Naive thymus-derived CD8-positive, alpha-beta T cell (primary cell): ENCODE results near the gene MITF. TPM values are rescaled to one million over a fixed set of nuclear protein-coding genes. Genes with fewer than 3 reads are reported as not detected.
"Not testable (repeated sequence)": the region's sequence is repeated elsewhere in the genome, so short reads cannot be mapped to it uniquely, and the experiment has no call there.

Experiments used
- ATAC-seq, 2 donors: fragments of 150-1000 bp; cut with Tn5 transposase in 1 of 2; sonication (Bioruptor Pico), chemical (Tn5 transposase) in 1 of 2; 1 replicate in 1 of 2; 2 replicates in 1 of 2; pipeline ENCODE4 v1.10.0; 2021; ENCODE audit warnings: mild to moderate bottlenecking in 2 of 2, moderate library complexity in 2 of 2
- POLR2A ChIA-PET: fragments of 350-600 bp; sonication (Branson Sonifier 250); formaldehyde crosslinking; loops from one replicate; lab custom pipeline; 2021; ENCODE audit warnings: antibody characterized with exemption; lab: Charles Lee
- DNase-seq, 10 donors: peaks; one replicate each; pipeline versions ENCODE4 v3.0.0 to v3.0.0-alpha.2; 2020 to 2022
- H3K27ac Mint-ChIP-seq, 10 donors: one replicate each; pipeline ENCODE4 v1.8.0; 2020 to 2022; ENCODE audit warnings: mild to moderate bottlenecking in 10 of 10, mixed read lengths in 10 of 10, moderate library complexity in 4 of 10, inconsistent platforms in 1 of 10
- H3K27me3 Mint-ChIP-seq, 5 donors: one replicate each; pipeline ENCODE4 v1.8.0; 2021 to 2022; ENCODE audit warnings: mixed read lengths in 5 of 5
- H3K36me3 Mint-ChIP-seq, 3 donors: one replicate each; pipeline ENCODE4 v1.8.0; 2020 to 2022; ENCODE audit warnings: mixed read lengths in 3 of 3, mild to moderate bottlenecking in 2 of 3, inconsistent platforms in 1 of 3
- H3K4me1 Mint-ChIP-seq, 4 donors: one replicate each; pipeline ENCODE4 v1.8.0; 2021 to 2022; ENCODE audit warnings: mixed read lengths in 4 of 4
- H3K4me3 Mint-ChIP-seq, 10 donors: one replicate each; pipeline ENCODE4 v1.8.0; 2020 to 2022; ENCODE audit warnings: mild to moderate bottlenecking in 10 of 10, mixed read lengths in 10 of 10, moderate library complexity in 6 of 10, inconsistent platforms in 1 of 10
- H3K9me3 Mint-ChIP-seq, 9 donors: one replicate each; pipeline ENCODE4 v1.8.0; 2020 to 2022; ENCODE audit warnings: mixed read lengths in 9 of 9, mild to moderate bottlenecking in 3 of 9, inconsistent platforms in 1 of 9, moderate library complexity in 1 of 9
- polyA plus RNA-seq, 3 donors: library from polyadenylated mRNA; unstranded; fragments of 300-500 nt; fragmentation: Illumina TruSeq; gene quantifications; one replicate each; pipeline ENCODE4 v1.2.3, GENCODE V29; 2021
- total RNA-seq, 8 experiments: library from RNA in 2 of 8; stranded (reverse) in 2 of 8; gene quantifications; one replicate each; pipeline ENCODE4 v1.2.3 and lab custom pipeline; 2021 to 2026

Gene MITF
- total and polyA plus RNA-seq, 5 experiments from 2014 or later: 0.23 to 0.33 TPM; not detected in 3

GRCh38 chr3:69785769-69786320 is 46.6 kb downstream of the MITF start:
- ATAC-seq (no peak), DNase-seq (no peak)
- no peak overlapping the region for H3K27ac Mint-ChIP-seq
- no peaks in the 10 kb centered on the region for H3K36me3 Mint-ChIP-seq
- POLR2A ChIA-PET: no interaction called here
- H3K4me1 Mint-ChIP-seq: no peaks in the 10 kb centered on the region
- no peak overlapping the region for H3K4me3 Mint-ChIP-seq
- H3K27me3 Mint-ChIP-seq: peaks cover 3 to 11% (median 4%) of the 10 kb centered on the region in 5 donors
- peaks cover 0 to 9% (median 0%) of the 10 kb centered on the region in 9 donors for H3K9me3 Mint-ChIP-seq

DNA sequence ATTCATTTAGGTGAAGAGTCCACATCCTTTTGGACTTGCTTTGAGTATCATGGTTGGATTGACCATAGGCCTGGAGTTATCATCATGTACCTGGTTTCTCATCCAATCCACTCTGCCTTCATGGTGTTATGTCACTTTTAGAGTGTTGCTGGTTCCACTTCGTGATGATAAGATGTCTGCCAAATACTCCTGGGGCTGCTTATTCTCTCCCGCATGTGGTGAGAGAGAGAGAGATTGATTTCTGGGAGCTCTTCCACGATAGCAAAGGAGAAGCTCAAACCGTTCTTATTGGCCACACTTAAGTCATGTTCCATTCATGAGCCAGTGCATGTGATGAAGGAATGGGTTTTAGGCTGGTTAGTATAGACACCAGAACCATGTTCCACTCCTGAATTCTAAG is 47.6 kb downstream of the MITF start:
- peaks cover 0 to 9% (median 0%) of the 10 kb centered on the region in 9 donors for H3K9me3 Mint-ChIP-seq
- H3K4me1 Mint-ChIP-seq: no peaks in the 10 kb centered on the region
- DNase-seq (no peak), ATAC-seq (no peak)
- no peak overlapping the region for H3K4me3 Mint-ChIP-seq
- peaks cover 3 to 11% (median 4%) of the 10 kb centered on the region in 5 donors for H3K27me3 Mint-ChIP-seq
- H3K36me3 Mint-ChIP-seq: no peaks in the 10 kb centered on the region
- no peak overlapping the region for H3K27ac Mint-ChIP-seq
- POLR2A ChIA-PET: no interaction called here

- Mint-ChIP-seq H3K27ac (no peak overlapping the region), H3K27me3 (peaks cover 3 to 11% (median 4%) of the 10 kb centered on the region in 5 donors), H3K4me3 (no peak overlapping the region), H3K36me3 (no peaks in the 10 kb centered on the region), H3K9me3 (peaks cover 0 to 9% (median 0%) of the 10 kb centered on the region in 9 donors), H3K4me1 (no peaks in the 10 kb centered on the region)
- DNase-seq (no peak), ATAC-seq (no peak)
- POLR2A ChIA-PET: no interaction called here
These were observed 48.3 kb downstream of the MITF start for GRCh38 chr3:69787436-69788168.

DNA sequence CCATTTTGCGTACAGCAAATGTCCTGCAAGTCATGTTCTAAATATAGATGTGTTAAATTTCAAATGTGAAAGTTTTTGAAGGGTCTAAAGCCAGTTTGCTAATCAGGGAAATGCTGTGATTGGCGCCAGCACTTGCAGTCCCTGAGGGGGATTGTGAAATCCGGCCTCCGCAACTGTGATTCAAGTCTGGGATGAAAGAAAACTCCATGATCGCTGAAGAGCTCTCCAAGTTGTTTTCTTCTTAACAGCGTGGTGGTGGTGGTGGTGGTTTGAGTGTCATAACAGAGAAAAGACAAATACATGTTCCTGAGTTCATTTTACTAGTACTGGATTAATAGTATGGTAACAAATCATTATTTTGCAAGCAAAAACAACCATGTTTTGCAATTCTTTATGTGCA is 51.8 kb downstream of the MITF start:
- H3K4me1 Mint-ChIP-seq: no peaks in the 10 kb centered on the region
- ATAC-seq: no peak
- POLR2A ChIA-PET: no interaction called here
- H3K4me3 Mint-ChIP-seq: no peak overlapping the region
- no peak for DNase-seq
- H3K27me3 Mint-ChIP-seq: peaks cover 0 to 3% (median 0%) of the 10 kb centered on the region in 5 donors
- peaks cover 0 to 3% (median 0%) of the 10 kb centered on the region in 9 donors for H3K9me3 Mint-ChIP-seq
- H3K36me3 Mint-ChIP-seq: no peaks in the 10 kb centered on the region
- H3K27ac Mint-ChIP-seq: no peak overlapping the region

- Mint-ChIP-seq H3K27ac (no peak overlapping the region), H3K36me3 (no peaks in the 10 kb centered on the region), H3K4me1 (no peaks in the 10 kb centered on the region), H3K4me3 (no peak overlapping the region), H3K9me3 (peaks cover 0 to 3% (median 0%) of the 10 kb centered on the region in 9 donors), H3K27me3 (peaks cover 0 to 1% (median 0%) of the 10 kb centered on the region in 5 donors)
- DNase-seq (no peak), ATAC-seq (no peak)
- POLR2A ChIA-PET: no interaction called here
These were observed 52.7 kb downstream of the MITF start for GRCh38 chr3:69791919-69792399.

DNA sequence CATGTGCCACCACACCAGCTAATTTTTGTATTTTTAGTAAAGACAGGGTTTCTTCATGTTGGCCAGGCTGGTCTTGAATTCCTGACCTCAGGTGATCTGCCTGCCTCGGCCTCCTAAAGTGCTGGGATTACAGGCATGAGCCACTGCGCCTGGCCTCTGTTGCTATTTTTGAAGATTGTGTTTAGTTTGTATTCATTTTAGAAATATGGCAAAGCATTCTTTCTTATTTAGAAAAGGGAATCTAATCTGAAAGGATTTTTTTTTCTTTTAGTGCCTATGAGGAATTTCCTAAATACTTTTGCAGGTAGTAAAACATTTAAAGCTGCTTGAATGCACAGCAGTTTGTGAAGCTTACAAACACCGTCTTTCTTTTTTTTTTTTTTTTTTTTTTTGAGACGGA is 56.9 kb downstream of the MITF start:
- POLR2A ChIA-PET, H3K4me3 Mint-ChIP-seq, H3K36me3 Mint-ChIP-seq: not testable (repeated sequence)

GRCh38 chr3:69803681-69804270 is 64.5 kb downstream of the MITF start:
- ATAC-seq (no peak), DNase-seq (no peak)
- Mint-ChIP-seq H3K27ac (no peak overlapping the region), H3K4me3 (no peak overlapping the region), H3K27me3 (peaks cover 0 to 7% (median 3%) of the 10 kb centered on the region in 5 donors), H3K4me1 (no peaks in the 10 kb centered on the region), H3K9me3 (peaks cover 0 to 8% (median 2%) of the 10 kb centered on the region in 9 donors), H3K36me3 (no peaks in the 10 kb centered on the region)
- POLR2A ChIA-PET: no interaction called here

More for the DNA sequence above, 56.9 kb downstream of the MITF start:
- not testable (repeated sequence) for H3K27me3 Mint-ChIP-seq, ATAC-seq, DNase-seq, H3K4me1 Mint-ChIP-seq, H3K27ac Mint-ChIP-seq, H3K9me3 Mint-ChIP-seq

DNA sequence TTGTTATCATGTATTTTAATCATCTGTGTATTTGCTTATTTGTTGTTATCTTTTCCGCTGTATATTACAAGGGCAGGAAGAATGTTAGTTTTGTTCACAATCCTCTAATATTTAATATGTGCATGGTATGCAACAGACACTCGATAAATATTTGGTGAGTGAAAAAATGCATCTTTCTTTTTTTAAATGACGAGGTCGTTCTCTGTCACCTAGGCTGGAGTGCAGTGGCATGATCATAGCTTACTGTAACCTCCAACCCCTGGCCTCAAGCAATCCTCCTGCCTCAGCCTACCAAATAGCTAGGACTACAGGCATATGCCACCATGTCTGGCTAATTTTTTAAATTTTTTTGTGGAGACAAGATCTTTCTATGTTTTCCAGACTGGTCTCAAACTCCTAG is 66.2 kb downstream of the MITF start:
- peaks cover 0 to 8% (median 3%) of the 10 kb centered on the region in 5 donors for H3K27me3 Mint-ChIP-seq
- H3K9me3 Mint-ChIP-seq: peaks cover 0 to 8% (median 0%) of the 10 kb centered on the region in 9 donors
- POLR2A ChIA-PET: no interaction called here
- H3K4me1 Mint-ChIP-seq: no peaks in the 10 kb centered on the region
- H3K36me3 Mint-ChIP-seq: no peaks in the 10 kb centered on the region
- ATAC-seq (no peak), DNase-seq (no peak)
- H3K27ac Mint-ChIP-seq: no peak overlapping the region
- no peak overlapping the region for H3K4me3 Mint-ChIP-seq

GRCh38 chr3:69806735-69807438 is 67.6 kb downstream of the MITF start:
- DNase-seq: no peak
- Mint-ChIP-seq H3K4me1 (no peaks in the 10 kb centered on the region), H3K27ac (no peak overlapping the region), H3K36me3 (no peaks in the 10 kb centered on the region), H3K27me3 (peaks cover 0 to 8% (median 3%) of the 10 kb centered on the region in 5 donors), H3K4me3 (no peak overlapping the region), H3K9me3 (peaks cover 0 to 6% (median 0%) of the 10 kb centered on the region in 9 donors)
- POLR2A ChIA-PET: no interaction called here
- no peak for ATAC-seq

DNA sequence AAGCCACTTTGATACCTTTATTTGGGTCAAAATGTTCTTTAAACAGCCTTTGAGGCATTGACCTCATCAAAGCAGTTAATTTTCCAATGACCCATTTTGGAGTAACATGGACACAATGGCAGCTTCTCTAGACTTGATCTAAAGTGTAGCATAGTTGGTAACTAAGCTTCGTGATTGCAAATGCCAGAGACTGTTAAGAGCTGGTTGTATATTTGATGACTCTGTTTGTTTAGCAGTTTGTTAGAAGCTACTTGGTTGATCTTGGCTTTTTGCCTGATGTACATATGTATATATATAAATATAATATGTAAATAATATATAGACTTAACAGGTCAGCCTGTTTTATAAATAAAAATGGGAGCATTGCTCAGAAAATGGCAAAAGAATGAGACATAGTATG is 68.4 kb downstream of the MITF start:
- POLR2A ChIA-PET: no interaction called here

GRCh38 chr3:69809076-69809835 is 70.0 kb downstream of the MITF start:
- Mint-ChIP-seq H3K27ac (no peak overlapping the region), H3K4me3 (no peak overlapping the region), H3K4me1 (no peaks in the 10 kb centered on the region), H3K36me3 (no peaks in the 10 kb centered on the region), H3K9me3 (peaks cover 0 to 6% (median 0%) of the 10 kb centered on the region in 9 donors), H3K27me3 (peaks cover 0 to 8% (median 3%) of the 10 kb centered on the region in 5 donors)
- DNase-seq (no peak), ATAC-seq (no peak)
- POLR2A ChIA-PET: no interaction called here

More for the DNA sequence above, 68.4 kb downstream of the MITF start:
- DNase-seq (no peak), ATAC-seq (no peak)
- peaks cover 0 to 6% (median 0%) of the 10 kb centered on the region in 9 donors for H3K9me3 Mint-ChIP-seq
- no peak overlapping the region for H3K27ac Mint-ChIP-seq
- H3K4me1 Mint-ChIP-seq: no peaks in the 10 kb centered on the region
- no peaks in the 10 kb centered on the region for H3K36me3 Mint-ChIP-seq
- H3K27me3 Mint-ChIP-seq: peaks cover 0 to 8% (median 3%) of the 10 kb centered on the region in 5 donors
- H3K4me3 Mint-ChIP-seq: no peak overlapping the region
